Measurements from ENCODE around the gene CGNL1.

DNA sequence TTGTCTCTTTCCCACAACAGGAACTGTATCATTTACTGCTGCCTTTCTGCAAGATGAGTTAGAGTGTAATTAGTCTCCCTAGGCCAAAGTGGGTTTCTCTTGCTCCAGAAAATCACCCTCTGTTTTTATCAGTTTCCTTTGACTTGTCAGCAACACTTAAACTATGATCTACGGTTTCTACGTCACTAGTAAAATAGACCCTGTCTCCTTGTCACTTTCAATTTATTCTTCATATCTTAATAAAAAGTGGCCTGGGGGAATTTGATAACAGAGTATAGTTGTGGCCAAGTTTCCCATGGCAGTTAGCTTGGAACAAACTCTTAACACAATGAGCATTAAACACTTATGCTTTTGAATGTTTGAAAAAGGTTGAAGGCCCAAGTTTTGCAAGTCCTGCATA lies 79.6 kb downstream of the CGNL1 start:
- TF ChIP-seq POLR2A (IDR thresholded peaks at IDR 0.05), result no peak
- TF ChIP-seq, protein P1, sequence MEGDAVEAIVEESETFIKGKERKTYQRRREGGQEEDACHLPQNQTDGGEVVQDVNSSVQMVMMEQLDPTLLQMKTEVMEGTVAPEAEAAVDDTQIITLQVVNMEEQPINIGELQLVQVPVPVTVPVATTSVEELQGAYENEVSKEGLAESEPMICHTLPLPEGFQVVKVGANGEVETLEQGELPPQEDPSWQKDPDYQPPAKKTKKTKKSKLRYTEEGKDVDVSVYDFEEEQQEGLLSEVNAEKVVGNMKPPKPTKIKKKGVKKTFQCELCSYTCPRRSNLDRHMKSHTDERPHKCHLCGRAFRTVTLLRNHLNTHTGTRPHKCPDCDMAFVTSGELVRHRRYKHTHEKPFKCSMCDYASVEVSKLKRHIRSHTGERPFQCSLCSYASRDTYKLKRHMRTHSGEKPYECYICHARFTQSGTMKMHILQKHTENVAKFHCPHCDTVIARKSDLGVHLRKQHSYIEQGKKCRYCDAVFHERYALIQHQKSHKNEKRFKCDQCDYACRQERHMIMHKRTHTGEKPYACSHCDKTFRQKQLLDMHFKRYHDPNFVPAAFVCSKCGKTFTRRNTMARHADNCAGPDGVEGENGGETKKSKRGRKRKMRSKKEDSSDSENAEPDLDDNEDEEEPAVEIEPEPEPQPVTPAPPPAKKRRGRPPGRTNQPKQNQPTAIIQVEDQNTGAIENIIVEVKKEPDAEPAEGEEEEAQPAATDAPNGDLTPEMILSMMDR (IDR thresholded peaks at IDR 0.05), result no peak

Measured in lower leg skin (tissue), 3 donors.